Loucy (cell line): ENCODE measurements around the gene SDK1.

Source experiments
- H2AFZ ChIP-seq: fragments of 200-600 bp; sonication (generic); 2 replicates; pipeline ENCODE4 v1.6.0; 2016; ENCODE audit warnings: antibody characterized with exemption, mild to moderate bottlenecking, low read length, moderate library complexity
- H3F3A ChIP-seq: fragments of 200-600 bp; 2 replicates; pipeline ENCODE4 v1.6.0; 2016; ENCODE audit warnings: antibody characterized with exemption, low read depth, mild to moderate bottlenecking
- H3K27me3 ChIP-seq: fragments of 200-600 bp; sonication (generic); 2 replicates; pipeline ENCODE4 v1.6.1; 2014; ENCODE audit warnings: low read length, mild to moderate bottlenecking; ENCODE audit not compliant: insufficient read depth, poor library complexity, severe bottlenecking
- H3K36me3 ChIP-seq: fragments of 200-600 bp; sonication (generic); 2 replicates; pipeline ENCODE4 v1.6.1; 2016; ENCODE audit warnings: low read length; ENCODE audit not compliant: insufficient read depth
- H3K4me1 ChIP-seq: fragments of 200-600 bp; sonication (generic); 2 replicates; pipeline ENCODE4 v1.5.1; 2014; ENCODE audit warnings: low read length, mild to moderate bottlenecking; ENCODE audit not compliant: insufficient read depth, poor library complexity, severe bottlenecking
- H3K4me2 ChIP-seq: fragments of 200-600 bp; sonication (generic); 2 replicates; pipeline ENCODE4 v1.6.0; 2014; ENCODE audit warnings: antibody characterized with exemption, low read length, low read depth, mild to moderate bottlenecking; ENCODE audit not compliant: poor library complexity, severe bottlenecking
- H3K4me3 ChIP-seq: fragments of 200-600 bp; sonication (generic); 2 replicates; pipeline ENCODE4 v1.5.1; 2014; ENCODE audit warnings: low read length, mild to moderate bottlenecking, mixed read lengths; ENCODE audit not compliant: poor library complexity, severe bottlenecking
- H3K79me2 ChIP-seq: fragments of 200-600 bp; sonication (generic); 2 replicates; pipeline ENCODE4 v1.6.1; 2014; ENCODE audit warnings: low read length; ENCODE audit not compliant: insufficient read depth
- H3K9ac ChIP-seq: fragments of 200-600 bp; sonication (generic); 2 replicates; pipeline ENCODE4 v1.6.0; 2014; ENCODE audit warnings: mild to moderate bottlenecking, low read depth, low read length, moderate library complexity; ENCODE audit not compliant: poor library complexity, severe bottlenecking
- H3K9me2 ChIP-seq: fragments of 200-600 bp; sonication (generic); replicated peaks from 2 replicates; pipeline ENCODE4 v1.6.1; 2016; ENCODE audit warnings: low read depth, low read length, mixed read lengths
- H3K9me3 ChIP-seq: fragments of 200-600 bp; sonication (generic); 2 replicates; pipeline ENCODE4 v1.6.1; 2014; ENCODE audit warnings: mild to moderate bottlenecking, antibody characterized with exemption, low read length, low read depth; ENCODE audit not compliant: insufficient read depth
- H4K20me1 ChIP-seq: fragments of 200-600 bp; sonication (generic); 2 replicates; pipeline ENCODE4 v1.6.0; 2014; ENCODE audit warnings: antibody characterized with exemption, low read length, mild to moderate bottlenecking; ENCODE audit not compliant: insufficient read depth, poor library complexity, severe bottlenecking
- CTCF ChIP-seq: fragments of 200-600 bp; sonication (generic); conservative IDR thresholded peaks from 2 replicates; pipeline ENCODE4 v1.5.1; 2014; ENCODE audit warnings: mild to moderate bottlenecking, antibody characterized with exemption, low read length
- EZH2phosphoT487 ChIP-seq: fragments of 200-600 bp; IDR thresholded peaks from 2 replicates; pipeline ENCODE4 v1.6.1; 2018; ENCODE audit warnings: antibody characterized with exemption, mild to moderate bottlenecking, moderate library complexity, borderline replicate concordance

The SDK1 gene

GRCh38 chr7:3533040-3533439 lies 232.0 kb downstream of the SDK1 start:
- Histone ChIP-seq H3K9me2 (no peaks in the 10 kb centered on the region), H3K4me3 (no peak overlapping the region), H2AFZ (no peak overlapping the region), H3K4me2 (no peak overlapping the region), H3K4me1 (no peaks in the 10 kb centered on the region), H3F3A (no peaks in the 10 kb centered on the region), H3K9me3 (no peaks in the 10 kb centered on the region), H3K36me3 (no peaks in the 10 kb centered on the region), H4K20me1 (no peaks in the 10 kb centered on the region), H3K9ac (no peak overlapping the region), H3K27me3 (no peaks in the 10 kb centered on the region), H3K79me2 (no peaks in the 10 kb centered on the region)
- TF ChIP-seq CTCF (no peak), EZH2phosphoT487 (no peak)

GRCh38 chr7:3537210-3537875 lies 236.3 kb downstream of the SDK1 start:
- Histone ChIP-seq H3K27me3 (no peaks in the 10 kb centered on the region), H2AFZ (no peak overlapping the region), H3K36me3 (no peaks in the 10 kb centered on the region), H3K79me2 (no peaks in the 10 kb centered on the region), H3K4me1 (no peaks in the 10 kb centered on the region), H3F3A (no peaks in the 10 kb centered on the region), H3K4me3 (no peak overlapping the region), H4K20me1 (no peaks in the 10 kb centered on the region), H3K4me2 (no peak overlapping the region), H3K9ac (no peak overlapping the region), H3K9me3 (no peaks in the 10 kb centered on the region), H3K9me2 (no peaks in the 10 kb centered on the region)
- TF ChIP-seq CTCF (no peak), EZH2phosphoT487 (no peak)

- Histone ChIP-seq H3K4me2 (no peak overlapping the region), H3K4me3 (no peak overlapping the region), H4K20me1 (no peaks in the 10 kb centered on the region), H3K79me2 (no peaks in the 10 kb centered on the region), H3F3A (no peaks in the 10 kb centered on the region), H3K4me1 (no peaks in the 10 kb centered on the region), H2AFZ (no peak overlapping the region), H3K27me3 (no peaks in the 10 kb centered on the region), H3K9me2 (no peaks in the 10 kb centered on the region), H3K36me3 (no peaks in the 10 kb centered on the region), H3K9me3 (no peaks in the 10 kb centered on the region), H3K9ac (no peak overlapping the region)
- TF ChIP-seq CTCF (no peak), EZH2phosphoT487 (no peak)
These were observed 237.0 kb downstream of the SDK1 start for GRCh38 chr7:3538041-3538440.
